Measurements from ENCODE around the gene DDX39A.

- no peak for TF ChIP-seq POLR2AphosphoS5 (IDR thresholded peaks at IDR 0.05)
- no peak for TF ChIP-seq CTCF (IDR thresholded peaks at IDR 0.05)
- no peak for TF ChIP-seq POLR2A (IDR thresholded peaks at IDR 0.05)
Observed at GRCh38 chr19:14408491-14409145, 10.5 kb downstream of the DDX39A start.
